Fibroblast of lung (primary cell): ENCODE data around the gene AURKB. TPM values are rescaled to one million over a fixed set of nuclear protein-coding genes. Genes with fewer than 3 reads are reported as not detected.

Experiments used
- DNase-seq, 2 donors: peaks; one replicate each; pipeline versions ENCODE4 v3.0.0 to v3.0.0-alpha.2; 2010; ENCODE audit warnings: low read depth in 2 of 2
- H2AFZ ChIP-seq: 2 replicates; pipeline ENCODE4 v1.5.1; 2012; ENCODE audit warnings: low read length, control low read depth, inconsistent platforms
- H3K27ac ChIP-seq: 2 replicates; pipeline ENCODE4 v1.5.1; 2011; ENCODE audit warnings: low read length, control low read depth; ENCODE audit not compliant: insufficient read depth
- H3K27me3 ChIP-seq: 2 replicates; pipeline ENCODE4 v1.5.1; 2011; ENCODE audit warnings: mild to moderate bottlenecking, low read length; ENCODE audit not compliant: control insufficient read depth, insufficient read depth
- H3K36me3 ChIP-seq: 2 replicates; pipeline ENCODE4 v1.5.1; 2011; ENCODE audit warnings: low read length; ENCODE audit not compliant: control insufficient read depth, insufficient read depth
- H3K4me1 ChIP-seq: 2 replicates; pipeline ENCODE4 v1.5.1; 2011; ENCODE audit warnings: low read length; ENCODE audit not compliant: control insufficient read depth, insufficient read depth; ENCODE audit errors: extremely low read depth
- H3K4me2 ChIP-seq: 2 replicates; pipeline ENCODE4 v1.5.1; 2011; ENCODE audit warnings: low read length, control low read depth; ENCODE audit not compliant: insufficient read depth; ENCODE audit errors: extremely low read depth
- H3K4me3 ChIP-seq, 4 experiments: fragments of 200-600 bp in 1 of 4; sonication (generic) in 1 of 4; replicated peaks in 1 of 4; 2 replicates each; pipeline ENCODE4 v1.5.1; 2011 to 2016; ENCODE audit warnings: low read length in 4 of 4, low read depth in 3 of 4, mild to moderate bottlenecking in 3 of 4, control low read depth in 2 of 4, inconsistent platforms in 1 of 4, mixed read lengths in 1 of 4; ENCODE audit not compliant: insufficient read depth in 1 of 4; ENCODE audit errors: control extremely low read depth in 1 of 4
- H3K79me2 ChIP-seq: 2 replicates; pipeline ENCODE4 v1.5.1; 2012; ENCODE audit warnings: mild to moderate bottlenecking, low read length, inconsistent platforms; ENCODE audit not compliant: control insufficient read depth, insufficient read depth
- H3K9ac ChIP-seq: 2 replicates; pipeline ENCODE4 v1.5.1; 2011; ENCODE audit warnings: mild to moderate bottlenecking, low read length, control low read depth; ENCODE audit not compliant: insufficient read depth
- H3K9me3 ChIP-seq: 2 replicates; pipeline ENCODE4 v1.5.1; 2012; ENCODE audit warnings: low read depth, low read length; ENCODE audit not compliant: control insufficient read depth, insufficient read depth
- H4K20me1 ChIP-seq: 2 replicates; pipeline ENCODE4 v1.5.1; 2011; ENCODE audit warnings: low read length; ENCODE audit not compliant: control insufficient read depth, insufficient read depth; ENCODE audit errors: extremely low read depth
- EZH2 ChIP-seq: IDR thresholded peaks from 2 replicates; pipeline ENCODE4 v1.5.1; 2012; ENCODE audit warnings: low read length, control low read depth, mild to moderate bottlenecking; ENCODE audit errors: missing control alignments
- polyA plus RNA-seq, 2 donors: library from polyadenylated mRNA; depleted of rRNA in 1 of 2; stranded (reverse) in 1 of 2; unstranded in 1 of 2; fragments of >200 nt; gene quantifications; 2 replicates each; pipeline ENCODE4 v1.2.1, GENCODE V29; 2011 to 2012; ENCODE audit warnings: missing spikeins in 1 of 2
- total RNA-seq: library from RNA; depleted of rRNA; stranded (reverse); fragments of >200 nt; gene quantifications from 2 replicates; pipeline ENCODE4 v1.2.1, GENCODE V29; 2014
- TF ChIP-seq, protein P1 (sequence below), 2 donors: IDR thresholded peaks in 1 of 2; conservative IDR thresholded peaks in 1 of 2; 1 replicate in 1 of 2; 2 replicates in 1 of 2; pipeline ENCODE4 v1.5.1; 2011 to 2012; ENCODE audit warnings: low read length in 2 of 2, control low read depth in 1 of 2, inconsistent platforms in 1 of 2, low read depth in 1 of 2, mild to moderate bottlenecking in 1 of 2

The AURKB gene
- total and polyA plus RNA-seq, 2 donors (not counting 1 experiment from before 2014, with no cell fraction given), result 7.5 to 8.4 TPM

DNA sequence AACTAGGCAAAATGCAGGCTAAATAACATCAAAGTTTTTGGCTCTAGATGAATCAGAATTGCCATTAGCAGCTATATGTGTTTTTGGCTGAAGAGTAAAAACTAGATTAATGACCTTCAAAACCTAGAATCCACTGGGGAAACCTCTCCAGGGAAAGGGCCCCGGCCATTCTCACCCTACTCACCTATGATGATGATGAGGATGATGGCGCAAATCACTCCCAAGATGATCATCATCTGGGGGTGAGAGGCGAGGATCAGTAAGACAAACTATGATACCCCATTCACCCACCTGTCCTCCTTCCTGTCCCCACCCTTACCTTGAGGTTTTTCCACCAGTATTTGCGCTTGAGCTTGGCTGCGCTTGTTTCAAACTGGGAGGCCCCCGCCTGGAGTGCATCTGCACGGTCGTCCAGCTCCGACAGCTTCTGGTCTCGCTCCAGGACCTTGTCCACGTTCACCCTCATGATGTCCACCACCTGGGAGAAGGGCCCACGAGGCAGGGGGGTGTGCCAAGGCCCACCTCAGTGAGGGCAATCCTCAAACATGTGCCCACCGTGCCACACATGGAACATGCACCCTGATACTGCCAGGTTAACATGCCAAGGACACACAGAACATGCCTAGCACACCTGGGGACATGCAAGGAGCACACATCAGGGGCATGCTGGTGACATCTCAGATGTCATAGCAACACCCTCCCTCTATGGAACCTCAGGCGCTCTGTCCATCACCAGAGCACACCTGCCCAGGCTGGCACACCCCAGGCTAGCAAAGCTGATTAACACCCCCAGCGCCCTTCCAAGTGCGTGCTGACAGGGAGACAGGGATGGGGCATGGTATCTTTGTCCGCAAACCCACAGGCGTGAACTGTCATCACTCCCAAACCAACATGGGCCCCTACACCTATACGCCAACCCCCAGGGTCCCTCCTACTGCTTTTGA, 48.8 kb downstream of the AURKB start:
- no peaks in the 10 kb centered on the region for H4K20me1 ChIP-seq
- peak overlapping the region; percentile 92 for H3K4me2 ChIP-seq
- TF ChIP-seq EZH2, result no peak
- TF ChIP-seq, protein P1, sequence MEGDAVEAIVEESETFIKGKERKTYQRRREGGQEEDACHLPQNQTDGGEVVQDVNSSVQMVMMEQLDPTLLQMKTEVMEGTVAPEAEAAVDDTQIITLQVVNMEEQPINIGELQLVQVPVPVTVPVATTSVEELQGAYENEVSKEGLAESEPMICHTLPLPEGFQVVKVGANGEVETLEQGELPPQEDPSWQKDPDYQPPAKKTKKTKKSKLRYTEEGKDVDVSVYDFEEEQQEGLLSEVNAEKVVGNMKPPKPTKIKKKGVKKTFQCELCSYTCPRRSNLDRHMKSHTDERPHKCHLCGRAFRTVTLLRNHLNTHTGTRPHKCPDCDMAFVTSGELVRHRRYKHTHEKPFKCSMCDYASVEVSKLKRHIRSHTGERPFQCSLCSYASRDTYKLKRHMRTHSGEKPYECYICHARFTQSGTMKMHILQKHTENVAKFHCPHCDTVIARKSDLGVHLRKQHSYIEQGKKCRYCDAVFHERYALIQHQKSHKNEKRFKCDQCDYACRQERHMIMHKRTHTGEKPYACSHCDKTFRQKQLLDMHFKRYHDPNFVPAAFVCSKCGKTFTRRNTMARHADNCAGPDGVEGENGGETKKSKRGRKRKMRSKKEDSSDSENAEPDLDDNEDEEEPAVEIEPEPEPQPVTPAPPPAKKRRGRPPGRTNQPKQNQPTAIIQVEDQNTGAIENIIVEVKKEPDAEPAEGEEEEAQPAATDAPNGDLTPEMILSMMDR (conservative IDR thresholded peaks at IDR 0.05 in 1 of 2, IDR thresholded peaks at IDR 0.05 in 1 of 2; ENCODE audit: low read depth in 1 of 2, low read length in 2 of 2), result no peak
- peaks cover 41% of the 10 kb centered on the region for H3K4me1 ChIP-seq
- H3K27me3 ChIP-seq, result no peaks in the 10 kb centered on the region
- H2AFZ ChIP-seq, result no peak overlapping the region
- H3K9me3 ChIP-seq, result no peaks in the 10 kb centered on the region
- H3K79me2 ChIP-seq, result peaks cover 18% of the 10 kb centered on the region
- peak overlapping the region; percentile 100 for H3K9ac ChIP-seq
- H3K27ac ChIP-seq, result peak overlapping the region; percentile 98
- peak overlapping the region; percentile 75 to 97 (median 91) for H3K4me3 ChIP-seq
- H3K36me3 ChIP-seq, result peaks cover 12% of the 10 kb centered on the region
- DNase-seq, result no peak

DNA sequence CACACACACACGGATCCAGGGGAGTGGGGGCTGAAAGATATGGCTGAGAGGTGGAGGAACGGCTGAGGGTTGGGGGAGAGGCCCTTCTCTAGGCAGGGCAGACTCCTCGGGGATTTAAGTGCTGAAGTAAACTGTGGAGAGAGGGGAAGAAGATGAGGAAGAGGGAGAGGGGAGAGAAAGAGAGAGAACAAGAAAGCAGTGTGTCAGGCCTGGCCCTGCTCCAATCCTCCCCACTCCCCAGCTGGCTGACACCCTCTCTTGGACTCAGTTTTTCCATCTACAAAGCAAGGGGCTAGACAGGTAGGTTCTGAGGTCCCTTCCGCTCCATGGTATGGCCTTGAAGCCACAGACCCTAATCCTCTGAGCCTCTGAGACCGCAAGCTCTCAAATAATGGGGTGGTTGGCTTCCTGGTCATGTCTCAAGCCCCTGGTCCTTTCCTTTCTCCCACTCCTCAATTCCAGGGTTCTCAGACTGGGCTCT, 49.6 kb downstream of the AURKB start:
- H3K4me2 ChIP-seq, result no peak overlapping the region
- peak overlapping the region in 2 of 4 experiments; percentile 4 to 75 for H3K4me3 ChIP-seq
- no peak for DNase-seq
- H3K27ac ChIP-seq, result no peak overlapping the region
- H4K20me1 ChIP-seq, result no peaks in the 10 kb centered on the region
- peaks cover 39% of the 10 kb centered on the region for H3K4me1 ChIP-seq
- TF ChIP-seq, protein P1 (conservative IDR thresholded peaks at IDR 0.05 in 1 of 2, IDR thresholded peaks at IDR 0.05 in 1 of 2; ENCODE audit: low read depth in 1 of 2, low read length in 2 of 2), result no peak
- TF ChIP-seq EZH2, result no peak
- H3K79me2 ChIP-seq, result peaks cover 18% of the 10 kb centered on the region
- peaks cover 12% of the 10 kb centered on the region for H3K36me3 ChIP-seq
- no peak overlapping the region for H3K9ac ChIP-seq
- H2AFZ ChIP-seq, result no peak overlapping the region
- H3K27me3 ChIP-seq, result no peaks in the 10 kb centered on the region
- H3K9me3 ChIP-seq, result no peaks in the 10 kb centered on the region

DNA sequence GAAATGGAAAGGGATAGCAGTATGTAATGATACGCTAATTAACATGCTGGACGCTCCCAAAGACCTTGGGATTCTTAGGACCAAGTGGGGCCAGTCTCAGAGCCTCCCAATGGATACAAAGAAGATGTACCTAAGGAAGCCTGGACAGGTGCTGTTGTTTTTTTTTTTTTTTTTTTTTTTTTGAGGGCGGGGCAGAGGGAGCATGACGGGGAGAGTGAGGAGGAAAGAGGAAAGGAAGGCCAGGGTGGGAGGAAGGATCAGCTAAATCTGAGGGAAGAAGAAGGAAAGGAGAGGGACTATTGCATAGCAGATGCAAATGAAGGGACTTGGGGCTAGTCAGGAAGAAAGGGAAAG, 50.2 kb downstream of the AURKB start:
- Histone ChIP-seq H3K4me2 (no peak overlapping the region), H3K9ac (no peak overlapping the region), H3K4me1 (peaks cover 44% of the 10 kb centered on the region), H3K27me3 (no peaks in the 10 kb centered on the region), H2AFZ (no peak overlapping the region), H3K36me3 (peaks cover 12% of the 10 kb centered on the region), H3K79me2 (peaks cover 18% of the 10 kb centered on the region), H3K27ac (no peak overlapping the region), H4K20me1 (no peaks in the 10 kb centered on the region), H3K4me3 (no peak overlapping the region), H3K9me3 (no peaks in the 10 kb centered on the region)
- TF ChIP-seq EZH2, result no peak
- no peak for DNase-seq
